Lower leg skin (tissue), 3 donors: Measurements from ENCODE around the gene MAP6.

ENCODE experiments used
- CTCF ChIP-seq, 3 donors: fragments of 450-650 bp; IDR thresholded peaks; one replicate each; pipeline ENCODE4 v1.5.1; 2016; ENCODE audit warnings: antibody characterized with exemption in 3 of 3, mild to moderate bottlenecking in 3 of 3, moderate library complexity in 2 of 3
- POLR2A ChIP-seq, 2 donors: fragments of 450-650 bp; IDR thresholded peaks; one replicate each; pipeline ENCODE4 v1.6.1; 2016 to 2017; ENCODE audit warnings: antibody characterized with exemption in 2 of 2, mild to moderate bottlenecking in 1 of 2, moderate library complexity in 1 of 2

- TF ChIP-seq CTCF (IDR thresholded peaks at IDR 0.05) (no peak), POLR2A (IDR thresholded peaks at IDR 0.05) (no peak)
Measured at GRCh38 chr11:75714211-75714610, 45.4 kb upstream of the MAP6 start.
